SK-N-SH treated with all-trans-retinoic acid at 6 μM for 48 hours (cell line): ENCODE measurements around the gene ZNF22.

Experiments
- ATAC-seq: fragments of 200-7000 bp; cut with Tn5 transposase; 3 replicates; pipeline ENCODE4 v1.9.1; 2020; ENCODE audit warnings: mild to moderate bottlenecking, moderate library complexity
- ARNTL ChIP-seq: fragments of 450-650 bp; formaldehyde crosslinking; IDR thresholded peaks from 2 replicates; pipeline ENCODE4 v1.5.0; 2020; ENCODE audit warnings: low read depth, mild to moderate bottlenecking, moderate library complexity, borderline replicate concordance
- BACH2 ChIP-seq: fragments of 250-450 bp; sonication (Bioruptor Pico); IDR thresholded peaks from 2 replicates; pipeline ENCODE4 v1.9.0; 2021; ENCODE audit warnings: mild to moderate bottlenecking, borderline replicate concordance
- CREB5 ChIP-seq: fragments of 250-450 bp; sonication (Bioruptor Pico); IDR thresholded peaks from 2 replicates; pipeline ENCODE4 v1.5.1; 2020; ENCODE audit warnings: low read depth, mild to moderate bottlenecking, moderate library complexity
- CSDC2 ChIP-seq: fragments of 250-450 bp; sonication (Bioruptor Pico); IDR thresholded peaks from 2 replicates; pipeline ENCODE4 v1.5.0; 2020; ENCODE audit warnings: mild to moderate bottlenecking, moderate library complexity
- CSRNP3 ChIP-seq: fragments of 250-450 bp; sonication (Bioruptor Pico); IDR thresholded peaks from 2 replicates; pipeline ENCODE4 v1.5.1; 2021; ENCODE audit warnings: mild to moderate bottlenecking, moderate library complexity
- ESRRG ChIP-seq: fragments of 250-450 bp; sonication (Bioruptor Pico); IDR thresholded peaks from 2 replicates; pipeline ENCODE4 v1.6.1; 2021; ENCODE audit warnings: mild to moderate bottlenecking
- GLIS3 ChIP-seq: fragments of 250-450 bp; sonication (Bioruptor Pico); IDR thresholded peaks from 2 replicates; pipeline ENCODE4 v1.5.0; 2020; ENCODE audit warnings: mild to moderate bottlenecking, moderate library complexity
- ISL1 ChIP-seq: fragments of 250-450 bp; sonication (Bioruptor Pico); IDR thresholded peaks from 2 replicates; pipeline ENCODE4 v2.1.2; 2022; ENCODE audit warnings: mild to moderate bottlenecking, moderate library complexity
- OSR1 ChIP-seq: fragments of 250-450 bp; sonication (Bioruptor Pico); IDR thresholded peaks from 2 replicates; pipeline ENCODE4 v1.8.0; 2022; ENCODE audit warnings: moderate library complexity, mild to moderate bottlenecking, inconsistent platforms
- PPARA ChIP-seq: fragments of 250-450 bp; sonication (Bioruptor Pico); IDR thresholded peaks from 2 replicates; pipeline ENCODE4 v1.5.0; 2020; ENCODE audit warnings: mild to moderate bottlenecking, borderline replicate concordance
- SNAI2 ChIP-seq: fragments of 250-450 bp; sonication (Bioruptor Pico); IDR thresholded peaks from 2 replicates; pipeline ENCODE4 v1.5.0; 2020; ENCODE audit warnings: mild to moderate bottlenecking, moderate library complexity
- TCF4 ChIP-seq: fragments of 250-450 bp; sonication (Bioruptor Pico); IDR thresholded peaks from 2 replicates; pipeline ENCODE4 v1.8.0; 2021; ENCODE audit warnings: mild to moderate bottlenecking, moderate library complexity, borderline replicate concordance
- TOX ChIP-seq: fragments of 250-450 bp; sonication (Bioruptor Pico); IDR thresholded peaks from 2 replicates; pipeline ENCODE4 v1.8.0; 2021; ENCODE audit warnings: mild to moderate bottlenecking, moderate library complexity, borderline replicate concordance
- ZC3H10 ChIP-seq: fragments of 250-450 bp; sonication (Bioruptor Pico); IDR thresholded peaks from 2 replicates; pipeline ENCODE4 v1.5.1; 2021; ENCODE audit warnings: mild to moderate bottlenecking, moderate library complexity
- ZFP3 ChIP-seq: fragments of 250-450 bp; sonication (Bioruptor Pico); IDR thresholded peaks from 2 replicates; pipeline ENCODE4 v1.5.0; 2020; ENCODE audit warnings: mild to moderate bottlenecking, moderate library complexity
- ZFP30 ChIP-seq: fragments of 450-650 bp; formaldehyde crosslinking; IDR thresholded peaks from 2 replicates; pipeline ENCODE4 v1.5.0; 2022; ENCODE audit warnings: mild to moderate bottlenecking, moderate library complexity
- ZNF565 ChIP-seq: fragments of 450-650 bp; formaldehyde crosslinking; conservative IDR thresholded peaks from 2 replicates; pipeline ENCODE4 v1.5.0; 2020; ENCODE audit warnings: low read depth, mild to moderate bottlenecking, moderate library complexity
- ZNF70 ChIP-seq: fragments of 450-650 bp; formaldehyde crosslinking; IDR thresholded peaks from 2 replicates; pipeline ENCODE4 v1.5.0; 2020; ENCODE audit warnings: mild to moderate bottlenecking, moderate library complexity
- ZNF8 ChIP-seq: fragments of 450-650 bp; formaldehyde crosslinking; IDR thresholded peaks from 2 replicates; pipeline ENCODE4 v1.5.0; 2020; ENCODE audit warnings: mild to moderate bottlenecking, moderate library complexity
- TF ChIP-seq, protein P1 (sequence below): fragments of 250-450 bp; sonication (Bioruptor Pico); IDR thresholded peaks from 2 replicates; pipeline ENCODE4 v1.5.0; 2020; ENCODE audit warnings: mild to moderate bottlenecking, moderate library complexity
- TF ChIP-seq, protein P2 (sequence below): fragments of 250-450 bp; sonication (Bioruptor Pico); IDR thresholded peaks from 2 replicates; pipeline ENCODE4 v1.8.0; 2021; ENCODE audit warnings: low read depth, mild to moderate bottlenecking, moderate library complexity, borderline replicate concordance

The ZNF22 gene

DNA sequence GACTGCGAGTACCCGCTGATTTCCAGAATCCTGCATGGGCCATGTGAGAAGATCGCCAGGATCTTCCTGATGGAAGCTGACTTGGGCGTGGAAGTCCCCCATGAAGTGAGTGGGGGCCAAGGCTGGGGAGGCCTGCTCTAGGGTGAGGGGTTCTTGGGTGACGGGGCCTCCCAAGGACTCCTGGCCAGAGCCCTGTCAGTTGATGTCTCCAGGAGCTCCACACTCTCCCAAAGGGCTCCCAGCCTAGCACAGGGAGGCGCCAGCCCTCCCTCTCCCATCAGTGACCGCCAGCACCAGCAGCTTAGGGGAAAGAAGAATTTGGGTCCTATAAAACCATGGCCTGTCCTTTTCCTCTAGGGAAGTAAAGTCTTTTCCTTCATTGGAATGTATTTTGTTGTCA lies 9.8 kb upstream of the ZNF22 start:
- no peak for TF ChIP-seq ZNF70 (CRISPR knock-in tag)
- TF ChIP-seq, protein P1, sequence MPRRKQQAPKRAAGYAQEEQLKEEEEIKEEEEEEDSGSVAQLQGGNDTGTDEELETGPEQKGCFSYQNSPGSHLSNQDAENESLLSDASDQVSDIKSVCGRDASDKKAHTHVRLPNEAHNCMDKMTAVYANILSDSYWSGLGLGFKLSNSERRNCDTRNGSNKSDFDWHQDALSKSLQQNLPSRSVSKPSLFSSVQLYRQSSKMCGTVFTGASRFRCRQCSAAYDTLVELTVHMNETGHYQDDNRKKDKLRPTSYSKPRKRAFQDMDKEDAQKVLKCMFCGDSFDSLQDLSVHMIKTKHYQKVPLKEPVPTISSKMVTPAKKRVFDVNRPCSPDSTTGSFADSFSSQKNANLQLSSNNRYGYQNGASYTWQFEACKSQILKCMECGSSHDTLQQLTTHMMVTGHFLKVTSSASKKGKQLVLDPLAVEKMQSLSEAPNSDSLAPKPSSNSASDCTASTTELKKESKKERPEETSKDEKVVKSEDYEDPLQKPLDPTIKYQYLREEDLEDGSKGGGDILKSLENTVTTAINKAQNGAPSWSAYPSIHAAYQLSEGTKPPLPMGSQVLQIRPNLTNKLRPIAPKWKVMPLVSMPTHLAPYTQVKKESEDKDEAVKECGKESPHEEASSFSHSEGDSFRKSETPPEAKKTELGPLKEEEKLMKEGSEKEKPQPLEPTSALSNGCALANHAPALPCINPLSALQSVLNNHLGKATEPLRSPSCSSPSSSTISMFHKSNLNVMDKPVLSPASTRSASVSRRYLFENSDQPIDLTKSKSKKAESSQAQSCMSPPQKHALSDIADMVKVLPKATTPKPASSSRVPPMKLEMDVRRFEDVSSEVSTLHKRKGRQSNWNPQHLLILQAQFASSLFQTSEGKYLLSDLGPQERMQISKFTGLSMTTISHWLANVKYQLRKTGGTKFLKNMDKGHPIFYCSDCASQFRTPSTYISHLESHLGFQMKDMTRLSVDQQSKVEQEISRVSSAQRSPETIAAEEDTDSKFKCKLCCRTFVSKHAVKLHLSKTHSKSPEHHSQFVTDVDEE: no peak
- no peak for TF ChIP-seq ESRRG
- no peak for TF ChIP-seq ZC3H10 (CRISPR knock-in tag)
- TF ChIP-seq, protein P2, sequence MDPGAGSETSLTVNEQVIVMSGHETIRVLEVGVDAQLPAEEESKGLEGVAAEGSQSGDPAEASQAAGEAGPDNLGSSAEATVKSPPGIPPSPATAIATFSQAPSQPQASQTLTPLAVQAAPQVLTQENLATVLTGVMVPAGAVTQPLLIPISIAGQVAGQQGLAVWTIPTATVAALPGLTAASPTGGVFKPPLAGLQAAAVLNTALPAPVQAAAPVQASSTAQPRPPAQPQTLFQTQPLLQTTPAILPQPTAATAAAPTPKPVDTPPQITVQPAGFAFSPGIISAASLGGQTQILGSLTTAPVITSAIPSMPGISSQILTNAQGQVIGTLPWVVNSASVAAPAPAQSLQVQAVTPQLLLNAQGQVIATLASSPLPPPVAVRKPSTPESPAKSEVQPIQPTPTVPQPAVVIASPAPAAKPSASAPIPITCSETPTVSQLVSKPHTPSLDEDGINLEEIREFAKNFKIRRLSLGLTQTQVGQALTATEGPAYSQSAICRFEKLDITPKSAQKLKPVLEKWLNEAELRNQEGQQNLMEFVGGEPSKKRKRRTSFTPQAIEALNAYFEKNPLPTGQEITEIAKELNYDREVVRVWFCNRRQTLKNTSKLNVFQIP: no peak
- TF ChIP-seq TCF4 (CRISPR knock-in tag): no peak
- TF ChIP-seq ZNF8 (CRISPR knock-in tag): no peak
- no peak for TF ChIP-seq ARNTL (CRISPR knock-in tag)
- TF ChIP-seq SNAI2 (CRISPR knock-in tag): no peak
- no peak for TF ChIP-seq BACH2 (CRISPR knock-in tag)
- TF ChIP-seq GLIS3 (CRISPR knock-in tag): no peak
- no peak for TF ChIP-seq TOX (CRISPR knock-in tag)
- TF ChIP-seq CREB5 (CRISPR knock-in tag): no peak
- no peak for TF ChIP-seq PPARA (CRISPR knock-in tag)
- no peak for TF ChIP-seq ZFP3
- TF ChIP-seq ZNF565 (CRISPR knock-in tag): no peak
- ATAC-seq: no peak

GRCh38 chr10:44991571-44991970 lies 9.2 kb upstream of the ZNF22 start:
- TF ChIP-seq TCF4 (CRISPR knock-in tag) (no peak), BACH2 (CRISPR knock-in tag) (no peak), ZNF70 (CRISPR knock-in tag) (no peak), ZNF8 (CRISPR knock-in tag) (no peak), CSRNP3 (CRISPR knock-in tag) (no peak), GLIS3 (CRISPR knock-in tag) (no peak), CSDC2 (CRISPR knock-in tag) (no peak), ZNF565 (CRISPR knock-in tag) (no peak), ZFP30 (no peak), OSR1 (no peak), ZFP3 (no peak), ARNTL (CRISPR knock-in tag) (no peak)
- TF ChIP-seq, protein P2: no peak
- TF ChIP-seq, all 23 proteins: peak for 0
- no peak for ATAC-seq

GRCh38 chr10:44992070-44992731 lies 8.5 kb upstream of the ZNF22 start:
- no peak for ATAC-seq
- TF ChIP-seq OSR1 (no peak), PPARA (CRISPR knock-in tag) (no peak), ZFP3 (no peak), ISL1 (CRISPR knock-in tag) (no peak), ZNF70 (CRISPR knock-in tag) (no peak), ZNF8 (CRISPR knock-in tag) (no peak), ZFP30 (no peak), CREB5 (CRISPR knock-in tag) (no peak), SNAI2 (CRISPR knock-in tag) (no peak), CSRNP3 (CRISPR knock-in tag) (no peak)
- TF ChIP-seq, protein P2: no peak
